Keratinocyte (primary cell): ENCODE data around the gene C10orf95. TPM values are rescaled to one million over a fixed set of nuclear protein-coding genes. Genes with fewer than 3 reads are reported as not detected.

Experiments
- DNase-seq: peaks from one replicate; pipeline ENCODE4 v3.0.0-alpha.2; 2011; ENCODE audit warnings: low read depth, missing footprints, low spot score
- FAIRE-seq: peaks from 2 replicates; lab custom pipeline; 2011; peaks lifted over from hg19 to GRCh38; lab: Jason Lieb, UNC
- H2AFZ ChIP-seq: 2 replicates; pipeline ENCODE4 v1.6.0; 2012; ENCODE audit warnings: low read length, control low read depth, inconsistent platforms; ENCODE audit not compliant: control insufficient read depth
- H3K27ac ChIP-seq: 2 replicates; pipeline ENCODE4 v1.5.1; 2011; ENCODE audit warnings: low read length; ENCODE audit not compliant: control insufficient read depth, insufficient read depth
- H3K27me3 ChIP-seq: 3 replicates; pipeline ENCODE4 v1.6.0; 2011; ENCODE audit warnings: low read length; ENCODE audit not compliant: control insufficient read depth, insufficient read depth; ENCODE audit errors: extremely low read depth
- H3K36me3 ChIP-seq, 2 experiments: 2 replicates in 1 of 2; 3 replicates in 1 of 2; pipeline ENCODE4 v1.5.1; 2011; ENCODE audit warnings: low read length in 2 of 2, mild to moderate bottlenecking in 1 of 2; ENCODE audit not compliant: control insufficient read depth in 2 of 2, insufficient read depth in 2 of 2; ENCODE audit errors: extremely low read depth in 1 of 2
- H3K4me1 ChIP-seq: 3 replicates; pipeline ENCODE4 v1.5.1; 2011; ENCODE audit warnings: low read length; ENCODE audit not compliant: control insufficient read depth, insufficient read depth; ENCODE audit errors: extremely low read depth
- H3K4me2 ChIP-seq: 3 replicates; pipeline ENCODE4 v1.6.0; 2011; ENCODE audit warnings: low read depth, low read length; ENCODE audit not compliant: control insufficient read depth, insufficient read depth; ENCODE audit errors: extremely low read depth
- H3K4me3 ChIP-seq, 3 experiments: fragments of 200-600 bp in 1 of 3; sonication (generic) in 1 of 3; 2 replicates in 2 of 3; 3 replicates in 1 of 3; pipeline ENCODE4 v1.5.1; 2011 to 2016; ENCODE audit warnings: low read length in 3 of 3, mild to moderate bottlenecking in 3 of 3, control low read depth in 2 of 3, inconsistent platforms in 1 of 3, low read depth in 1 of 3, mixed read lengths in 1 of 3, mixed run types in 1 of 3, moderate library complexity in 1 of 3; ENCODE audit not compliant: control insufficient read depth in 2 of 3, insufficient read depth in 2 of 3; ENCODE audit errors: extremely low read depth in 1 of 3
- H3K79me2 ChIP-seq: 2 replicates; pipeline ENCODE4 v1.6.0; 2012; ENCODE audit warnings: low read length; ENCODE audit not compliant: control insufficient read depth, insufficient read depth
- H3K9ac ChIP-seq: 3 replicates; pipeline ENCODE4 v1.6.0; 2011; ENCODE audit warnings: low read length; ENCODE audit not compliant: control insufficient read depth, insufficient read depth; ENCODE audit errors: extremely low read depth
- H3K9me1 ChIP-seq: 3 replicates; pipeline ENCODE4 v1.6.0; 2011; ENCODE audit warnings: low read length; ENCODE audit not compliant: control insufficient read depth, insufficient read depth; ENCODE audit errors: extremely low read depth
- H3K9me3 ChIP-seq: 2 replicates; pipeline ENCODE4 v1.5.1; 2012; ENCODE audit warnings: low read depth, low read length; ENCODE audit not compliant: control insufficient read depth
- H4K20me1 ChIP-seq: 3 replicates; pipeline ENCODE4 v1.6.0; 2011; ENCODE audit warnings: low read length; ENCODE audit not compliant: control insufficient read depth, insufficient read depth; ENCODE audit errors: extremely low read depth
- EZH2 ChIP-seq: IDR thresholded peaks from one replicate; pipeline ENCODE4 v1.6.1; 2012; ENCODE audit warnings: inconsistent platforms, mild to moderate bottlenecking, low read length, moderate library complexity
- dilution Hi-C: fragments of 300-500 bp; cut with MboI; formaldehyde crosslinking; loops from one replicate; pipeline ENCODE4 v1.7.0; 2020; ENCODE audit warnings: low sequenced_read_pairs; ENCODE audit not compliant: extremely low pct_ligation_motif_present
- polyA plus RNA-seq, 5 experiments: library from polyadenylated mRNA; depleted of rRNA in 3 of 5; stranded (reverse) in 3 of 5; stranded (forward) in 1 of 5; unstranded in 1 of 5; fragments of >200 nt; gene quantifications; 1 replicate in 1 of 5; 2 replicates in 3 of 5; 3 replicates in 1 of 5; pipeline versions ENCODE4 v1.2.1 to v1.2.3, GENCODE V29; 2011 to 2012; ENCODE audit warnings: missing spikeins in 2 of 5, low read depth in 1 of 5, low replicate concordance in 1 of 5
- TF ChIP-seq, protein P1 (sequence below), 3 experiments: IDR thresholded peaks in 1 of 3; conservative IDR thresholded peaks in 1 of 3; optimal IDR thresholded peaks in 1 of 3; 2 replicates in 2 of 3; 3 replicates in 1 of 3; pipeline versions ENCODE3 to v1.5.1; 2011; ENCODE audit warnings: low read length in 3 of 3, mild to moderate bottlenecking in 3 of 3, moderate library complexity in 2 of 3, control low read depth in 1 of 3, inconsistent platforms in 1 of 3; ENCODE audit not compliant: insufficient read depth in 2 of 3; ENCODE audit errors: extremely low read depth in 1 of 3

The C10orf95 gene
- polyA plus RNA-seq, 1 donor (not counting 4 experiments of a cell fraction or from before 2014, with no cell fraction given), result 0.63 TPM

DNA sequence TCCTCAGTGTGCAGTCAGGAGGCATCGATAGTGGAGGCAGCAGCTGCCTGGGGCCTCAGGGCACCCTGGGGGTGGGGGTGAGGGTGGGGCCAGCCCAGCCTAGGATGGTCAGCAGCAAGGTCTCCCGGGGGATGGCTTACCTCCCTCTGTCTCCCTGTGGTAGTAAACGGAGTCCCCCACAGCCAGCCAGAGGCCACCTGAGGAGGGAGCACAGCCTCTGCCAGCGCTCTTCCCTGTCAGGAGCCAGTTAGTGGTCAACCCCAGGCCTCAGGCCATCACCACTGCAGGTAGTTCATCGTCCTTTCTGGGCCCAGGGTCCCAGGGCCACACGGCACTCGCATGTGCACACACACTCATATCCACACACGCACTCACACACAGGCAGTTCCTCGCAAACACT is 29.1 kb upstream of the C10orf95 start:
- no peaks in the 10 kb centered on the region for H3K4me1 ChIP-seq
- TF ChIP-seq, protein P1, sequence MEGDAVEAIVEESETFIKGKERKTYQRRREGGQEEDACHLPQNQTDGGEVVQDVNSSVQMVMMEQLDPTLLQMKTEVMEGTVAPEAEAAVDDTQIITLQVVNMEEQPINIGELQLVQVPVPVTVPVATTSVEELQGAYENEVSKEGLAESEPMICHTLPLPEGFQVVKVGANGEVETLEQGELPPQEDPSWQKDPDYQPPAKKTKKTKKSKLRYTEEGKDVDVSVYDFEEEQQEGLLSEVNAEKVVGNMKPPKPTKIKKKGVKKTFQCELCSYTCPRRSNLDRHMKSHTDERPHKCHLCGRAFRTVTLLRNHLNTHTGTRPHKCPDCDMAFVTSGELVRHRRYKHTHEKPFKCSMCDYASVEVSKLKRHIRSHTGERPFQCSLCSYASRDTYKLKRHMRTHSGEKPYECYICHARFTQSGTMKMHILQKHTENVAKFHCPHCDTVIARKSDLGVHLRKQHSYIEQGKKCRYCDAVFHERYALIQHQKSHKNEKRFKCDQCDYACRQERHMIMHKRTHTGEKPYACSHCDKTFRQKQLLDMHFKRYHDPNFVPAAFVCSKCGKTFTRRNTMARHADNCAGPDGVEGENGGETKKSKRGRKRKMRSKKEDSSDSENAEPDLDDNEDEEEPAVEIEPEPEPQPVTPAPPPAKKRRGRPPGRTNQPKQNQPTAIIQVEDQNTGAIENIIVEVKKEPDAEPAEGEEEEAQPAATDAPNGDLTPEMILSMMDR (optimal IDR thresholded peaks at IDR 0.05 in 1 of 3, IDR thresholded peaks at IDR 0.05 in 1 of 3, conservative IDR thresholded peaks at IDR 0.05 in 1 of 3; ENCODE audit: extremely low read depth in 1 of 3, insufficient read depth in 2 of 3, low read length in 3 of 3), result no peak
- TF ChIP-seq EZH2, result no peak
- H3K4me2 ChIP-seq, result no peak overlapping the region
- no peak overlapping the region for H2AFZ ChIP-seq
- H4K20me1 ChIP-seq, result no peaks in the 10 kb centered on the region
- no peak overlapping the region for H3K27ac ChIP-seq
- H3K27me3 ChIP-seq, result no peaks in the 10 kb centered on the region
- peaks cover 22 to 48% of the 10 kb centered on the region in 2 experiments for H3K36me3 ChIP-seq
- H3K9me3 ChIP-seq, result no peaks in the 10 kb centered on the region
- H3K9me1 ChIP-seq, result no peaks in the 10 kb centered on the region
- dilution Hi-C loops, result no loop called here
- DNase-seq (no peak), FAIRE-seq (no peak)
- H3K4me3 ChIP-seq, result no peak overlapping the region
- no peaks in the 10 kb centered on the region for H3K79me2 ChIP-seq
- no peak overlapping the region for H3K9ac ChIP-seq

DNA sequence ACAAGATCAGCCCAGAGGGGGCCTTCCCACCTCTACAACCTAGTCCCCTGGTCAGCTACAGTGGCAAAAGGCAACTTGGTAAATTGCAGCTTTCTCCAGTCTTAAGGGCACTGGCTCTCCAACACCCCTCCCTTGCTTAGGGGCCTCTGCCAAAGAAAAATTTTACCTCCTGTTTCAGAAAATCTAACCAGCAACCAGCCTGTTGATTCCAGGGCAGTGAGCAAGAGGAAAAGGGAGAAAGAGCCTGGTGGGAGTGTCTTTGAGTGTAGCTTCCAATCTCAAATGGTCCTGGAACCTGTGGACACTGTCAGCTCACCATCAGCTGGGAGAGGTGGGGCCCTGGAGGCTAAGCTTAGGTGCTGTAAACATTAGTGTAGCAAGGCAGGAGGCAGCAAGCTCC is 28.3 kb upstream of the C10orf95 start:
- dilution Hi-C loops, result no loop called here
- no peak overlapping the region for H3K4me3 ChIP-seq
- H3K4me2 ChIP-seq, result no peak overlapping the region
- no peaks in the 10 kb centered on the region for H4K20me1 ChIP-seq
- no peaks in the 10 kb centered on the region for H3K27me3 ChIP-seq
- FAIRE-seq, result no peak
- no peak for DNase-seq
- H3K9ac ChIP-seq, result no peak overlapping the region
- no peak overlapping the region for H3K27ac ChIP-seq
- no peak overlapping the region for H2AFZ ChIP-seq
- no peaks in the 10 kb centered on the region for H3K9me3 ChIP-seq
- TF ChIP-seq EZH2, result no peak
- TF ChIP-seq, protein P1 (optimal IDR thresholded peaks at IDR 0.05 in 1 of 3, IDR thresholded peaks at IDR 0.05 in 1 of 3, conservative IDR thresholded peaks at IDR 0.05 in 1 of 3; ENCODE audit: extremely low read depth in 1 of 3, insufficient read depth in 2 of 3, low read length in 3 of 3), result no peak
- H3K9me1 ChIP-seq, result no peaks in the 10 kb centered on the region
- no peaks in the 10 kb centered on the region for H3K4me1 ChIP-seq
- peaks cover 17 to 41% of the 10 kb centered on the region in 2 experiments for H3K36me3 ChIP-seq
- no peaks in the 10 kb centered on the region for H3K79me2 ChIP-seq
